Mesenchymal stem cell (in vitro differentiated cells and primary cell): Measurements from ENCODE around the gene DIAPH2.

Experiments
- DNase-seq: peaks from one replicate; pipeline ENCODE4 v3.0.0-alpha.2; 2013
- H2AFZ ChIP-seq: one replicate; pipeline ENCODE4 v1.6.1; 2013; ENCODE audit warnings: low read depth, mild to moderate bottlenecking, control low read depth, inconsistent platforms, low read length, moderate library complexity
- H2AK5ac ChIP-seq: 2 replicates; pipeline ENCODE4 v1.6.1; 2013; ENCODE audit warnings: low read length, moderate library complexity, mild to moderate bottlenecking, inconsistent platforms; ENCODE audit not compliant: severe bottlenecking
- H2BK120ac ChIP-seq: one replicate; pipeline ENCODE4 v1.6.1; 2013; ENCODE audit warnings: low read depth, mild to moderate bottlenecking, inconsistent platforms, low read length, moderate library complexity
- H2BK12ac ChIP-seq, 2 experiments: one replicate each; pipeline ENCODE4 v1.6.1; 2013; ENCODE audit warnings: inconsistent platforms in 2 of 2, low read length in 2 of 2, mild to moderate bottlenecking in 2 of 2, moderate library complexity in 2 of 2, control low read depth in 1 of 2
- H2BK15ac ChIP-seq: one replicate; pipeline ENCODE4 v1.6.1; 2013; ENCODE audit warnings: mild to moderate bottlenecking, low read depth, inconsistent platforms; ENCODE audit not compliant: poor library complexity, severe bottlenecking
- H2BK5ac ChIP-seq: 2 replicates; pipeline ENCODE4 v1.6.1; 2013; ENCODE audit warnings: low read depth, mild to moderate bottlenecking, low read length, control low read depth, inconsistent platforms; ENCODE audit not compliant: poor library complexity, severe bottlenecking
- H3K14ac ChIP-seq, 2 experiments: one replicate each; pipeline ENCODE4 v1.6.1; 2013; ENCODE audit warnings: inconsistent platforms in 2 of 2, low read length in 2 of 2, control low read depth in 1 of 2, mild to moderate bottlenecking in 1 of 2, moderate library complexity in 1 of 2
- H3K18ac ChIP-seq, 2 experiments: one replicate each; pipeline ENCODE4 v1.6.1; 2013; ENCODE audit warnings: inconsistent platforms in 2 of 2, low read length in 2 of 2, control low read depth in 1 of 2, low read depth in 1 of 2, mild to moderate bottlenecking in 1 of 2
- H3K23ac ChIP-seq, 2 experiments: one replicate each; pipeline ENCODE4 v1.6.1; 2013; ENCODE audit warnings: inconsistent platforms in 2 of 2, low read length in 2 of 2, mild to moderate bottlenecking in 2 of 2, moderate library complexity in 2 of 2, control low read depth in 1 of 2
- H3K27ac ChIP-seq: 2 replicates; pipeline ENCODE4 v1.5.1; 2013; ENCODE audit warnings: mild to moderate bottlenecking, moderate library complexity, low read length, control low read depth, inconsistent platforms; ENCODE audit not compliant: poor library complexity, severe bottlenecking
- H3K27me3 ChIP-seq, 2 experiments: 2 replicates each; pipeline versions ENCODE4 v1.6.1 to v1.7.0; 2013; ENCODE audit warnings: low read length in 2 of 2, mild to moderate bottlenecking in 2 of 2, moderate library complexity in 2 of 2, control low read depth in 1 of 2, inconsistent platforms in 1 of 2; ENCODE audit not compliant: control insufficient read depth in 1 of 2, insufficient read depth in 1 of 2
- H3K36me3 ChIP-seq, 2 experiments: 2 replicates each; pipeline versions ENCODE4 v1.6.1 to v1.7.0; 2013; ENCODE audit warnings: low read length in 2 of 2, control low read depth in 1 of 2, inconsistent platforms in 1 of 2, low read depth in 1 of 2, mild to moderate bottlenecking in 1 of 2; ENCODE audit not compliant: insufficient read depth in 2 of 2, control insufficient read depth in 1 of 2
- H3K4ac ChIP-seq, 2 experiments: one replicate each; pipeline ENCODE4 v1.6.1; 2013; ENCODE audit warnings: inconsistent platforms in 2 of 2, low read length in 2 of 2, mild to moderate bottlenecking in 2 of 2, moderate library complexity in 2 of 2, control low read depth in 1 of 2, low read depth in 1 of 2
- H3K4me1 ChIP-seq: 2 replicates; pipeline ENCODE4 v1.6.1; 2013; ENCODE audit warnings: low read depth, low read length, control low read depth; ENCODE audit not compliant: control insufficient read depth, insufficient read depth
- H3K4me2 ChIP-seq: 2 replicates; pipeline ENCODE4 v1.6.1; 2013; ENCODE audit warnings: low read length, mild to moderate bottlenecking, inconsistent platforms; ENCODE audit not compliant: poor library complexity, severe bottlenecking
- H3K4me3 ChIP-seq, 2 experiments: 2 replicates each; pipeline versions ENCODE4 v1.5.1 to v1.7.0; 2013; ENCODE audit warnings: low read length in 2 of 2, mild to moderate bottlenecking in 2 of 2, control low read depth in 1 of 2, low read depth in 1 of 2; ENCODE audit not compliant: insufficient read depth in 1 of 2
- H3K79me1 ChIP-seq: replicated peaks from 2 replicates; pipeline ENCODE4 v1.6.1; 2013; ENCODE audit warnings: mild to moderate bottlenecking, control low read depth, low read length, inconsistent platforms; ENCODE audit not compliant: poor library complexity, severe bottlenecking
- H3K9ac ChIP-seq: 2 replicates; pipeline ENCODE4 v1.7.0; 2013; ENCODE audit warnings: mild to moderate bottlenecking, low read length, moderate library complexity
- H3K9me3 ChIP-seq: 2 replicates; pipeline ENCODE4 v1.7.0; 2013; ENCODE audit warnings: mild to moderate bottlenecking, low read length; ENCODE audit not compliant: control insufficient read depth
- H4K8ac ChIP-seq: one replicate; pipeline ENCODE4 v1.6.1; 2013; ENCODE audit warnings: inconsistent platforms, mild to moderate bottlenecking, low read length, moderate library complexity
- H4K91ac ChIP-seq: one replicate; pipeline ENCODE4 v1.6.1; 2013; ENCODE audit warnings: mild to moderate bottlenecking, low read length, inconsistent platforms
- WGBS: methylation state at CpG from one replicate; pipeline ENCODE4 v1.1.7; 2013; ENCODE audit warnings: mixed read lengths; 5-methylcytosine and 5-hydroxymethylcytosine counted together

DIAPH2 gene

DNA sequence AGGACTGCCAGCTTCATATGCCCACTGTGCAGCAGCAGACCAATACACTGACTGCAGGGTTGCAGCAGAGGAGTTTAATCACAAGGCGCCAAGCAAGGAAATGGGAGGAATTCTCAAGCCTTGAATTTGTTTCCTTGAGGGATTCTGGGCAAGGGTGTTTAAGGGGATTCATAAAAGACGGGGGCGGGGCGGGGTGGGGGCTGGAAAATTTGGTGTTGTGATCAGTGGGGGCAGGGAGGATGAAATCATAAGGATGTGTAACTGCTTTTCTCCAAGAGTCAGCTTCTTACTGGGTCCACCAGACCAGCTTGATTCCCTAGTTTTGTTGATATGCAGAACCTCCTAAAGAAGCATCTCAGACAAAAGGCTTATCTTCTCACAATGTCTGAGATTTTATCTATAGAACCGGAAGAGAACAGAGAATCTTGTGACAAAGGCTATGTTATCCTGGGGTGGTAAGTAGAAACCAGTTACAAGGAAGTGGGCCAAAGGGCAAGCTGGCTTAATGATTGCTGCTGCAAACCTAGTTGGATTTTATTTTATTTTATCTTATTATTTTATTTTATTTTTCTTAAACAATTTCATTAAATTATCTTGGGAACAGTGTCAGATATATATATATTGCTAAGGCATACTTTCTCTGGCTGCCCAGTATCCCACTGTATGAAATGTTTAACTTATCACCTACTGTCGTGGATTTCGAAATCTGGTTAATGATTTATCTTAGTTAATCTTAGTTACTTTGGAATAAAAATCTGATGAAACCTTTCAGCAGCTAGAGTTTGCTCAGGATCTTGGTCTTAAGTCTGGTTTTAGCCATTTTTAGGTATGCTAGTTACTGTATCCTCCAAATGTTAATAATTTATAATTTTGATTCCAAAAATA is 475.5 kb downstream of the DIAPH2 start:
- Histone ChIP-seq H4K8ac (no peak overlapping the region), H3K4ac (no peak overlapping the region), H3K18ac (no peak overlapping the region)

GRCh38 chrX:97167333-97167732 is 482.7 kb downstream of the DIAPH2 start:
- Histone ChIP-seq H3K9ac (no peak overlapping the region), H2BK12ac (no peak overlapping the region), H3K27ac (no peak overlapping the region), H3K4me1 (no peaks in the 10 kb centered on the region), H3K18ac (no peak overlapping the region), H3K14ac (no peak overlapping the region), H4K91ac (no peak overlapping the region), H3K23ac (no peak overlapping the region), H2BK15ac (no peak overlapping the region), H2BK5ac (no peak overlapping the region), H2BK120ac (no peak overlapping the region), H2AK5ac (no peak overlapping the region), H3K27me3 (no peaks in the 10 kb centered on the region), H3K36me3 (no peaks in the 10 kb centered on the region), H3K4me2 (no peak overlapping the region), H3K4me3 (no peak overlapping the region), H3K79me1 (no peaks in the 10 kb centered on the region), H3K9me3 (no peaks in the 10 kb centered on the region), H4K8ac (no peak overlapping the region), H3K4ac (no peak overlapping the region), H2AFZ (no peak overlapping the region)
- no CpG with 5 or more reads among the region's 1 CpG for WGBS
- DNase-seq: no peak

More for the DNA sequence above, 475.5 kb downstream of the DIAPH2 start:
- Histone ChIP-seq H3K4me1 (no peaks in the 10 kb centered on the region), H4K91ac (no peak overlapping the region), H2AK5ac (no peak overlapping the region), H3K27me3 (no peaks in the 10 kb centered on the region), H3K9ac (no peak overlapping the region), H2BK15ac (no peak overlapping the region), H2BK120ac (no peak overlapping the region), H2AFZ (no peak overlapping the region), H3K36me3 (no peaks in the 10 kb centered on the region), H3K27ac (no peak overlapping the region), H3K14ac (no peak overlapping the region), H3K79me1 (no peaks in the 10 kb centered on the region), H3K9me3 (no peaks in the 10 kb centered on the region), H3K23ac (no peak overlapping the region), H2BK12ac (no peak overlapping the region), H2BK5ac (no peak overlapping the region), H3K4me3 (no peak overlapping the region), H3K4me2 (no peak overlapping the region)
- WGBS: 24% methylated on average over 2 of the region's 7 CpGs
- no peak for DNase-seq

- no peak overlapping the region for H3K4ac ChIP-seq
- H3K4me1 ChIP-seq: no peaks in the 10 kb centered on the region
- H3K27ac ChIP-seq: no peak overlapping the region
- H3K36me3 ChIP-seq: no peaks in the 10 kb centered on the region
- H3K23ac ChIP-seq: no peak overlapping the region
- no peak overlapping the region for H3K4me2 ChIP-seq
- no peak overlapping the region for H3K9ac ChIP-seq
- H2BK120ac ChIP-seq: no peak overlapping the region
- DNase-seq: no peak
- H3K14ac ChIP-seq: no peak overlapping the region
- no peak overlapping the region for H3K4me3 ChIP-seq
- no peak overlapping the region for H2BK5ac ChIP-seq
- H3K9me3 ChIP-seq: no peaks in the 10 kb centered on the region
- no peak overlapping the region for H2AFZ ChIP-seq
- H4K91ac ChIP-seq: no peak overlapping the region
- H2BK15ac ChIP-seq: no peak overlapping the region
- 83% methylated on average over 1 of the region's 2 CpGs for WGBS
- no peak overlapping the region for H3K18ac ChIP-seq
- H2AK5ac ChIP-seq: no peak overlapping the region
- H4K8ac ChIP-seq: no peak overlapping the region
- H3K79me1 ChIP-seq: no peaks in the 10 kb centered on the region
- H3K27me3 ChIP-seq: no peaks in the 10 kb centered on the region
- H2BK12ac ChIP-seq: no peak overlapping the region
Measured at GRCh38 chrX:97168646-97169045, 484.0 kb downstream of the DIAPH2 start.

DNA sequence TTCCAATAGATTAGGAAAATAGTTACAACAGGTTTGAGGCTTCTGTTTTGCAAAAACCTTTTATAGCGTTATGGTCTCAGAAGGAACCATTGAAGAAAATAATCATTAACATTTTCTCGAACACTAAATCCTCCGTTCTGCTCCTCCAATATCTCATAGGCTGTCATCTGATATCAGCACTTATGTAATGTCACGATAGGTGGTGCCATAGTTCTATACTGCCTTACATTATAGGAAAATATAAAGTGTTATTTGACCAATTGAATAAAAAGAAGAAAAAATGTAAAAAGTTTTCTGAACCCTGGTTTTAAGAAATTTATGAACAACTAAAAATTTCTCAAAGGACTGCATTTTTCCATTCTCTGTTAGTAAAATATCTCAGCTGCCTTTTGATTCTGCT is 490.5 kb downstream of the DIAPH2 start:
- H4K91ac ChIP-seq: no peak overlapping the region
- no peak overlapping the region for H3K23ac ChIP-seq
- no peaks in the 10 kb centered on the region for H3K79me1 ChIP-seq
- no peak overlapping the region for H3K4ac ChIP-seq
- H2BK120ac ChIP-seq: no peak overlapping the region
- DNase-seq: no peak
- no peak overlapping the region for H2BK15ac ChIP-seq
- no peak overlapping the region for H2AK5ac ChIP-seq
- WGBS: no CpG with 5 or more reads among the region's 4 CpGs
- H3K27me3 ChIP-seq: no peaks in the 10 kb centered on the region
- no peaks in the 10 kb centered on the region for H3K36me3 ChIP-seq
- H3K27ac ChIP-seq: no peak overlapping the region
- H3K9me3 ChIP-seq: no peaks in the 10 kb centered on the region
- H3K4me3 ChIP-seq: no peak overlapping the region
- no peak overlapping the region for H3K14ac ChIP-seq
- H3K4me1 ChIP-seq: no peaks in the 10 kb centered on the region
- H2BK5ac ChIP-seq: no peak overlapping the region
- no peak overlapping the region for H2BK12ac ChIP-seq
- H3K4me2 ChIP-seq: no peak overlapping the region
- H3K18ac ChIP-seq: no peak overlapping the region
- H2AFZ ChIP-seq: no peak overlapping the region
- H4K8ac ChIP-seq: no peak overlapping the region
- no peak overlapping the region for H3K9ac ChIP-seq
